Lung (tissue), 12 donors: ENCODE measurements around the gene UBXN10. TPM values are rescaled to one million over a fixed set of nuclear protein-coding genes. Genes with fewer than 3 reads are reported as not detected.

Experiments used
- ATAC-seq: fragments of 200-7000 bp; cut with Tn5 transposase; one replicate; pipeline ENCODE4 v1.9.1; 2020; ENCODE audit warnings: moderate number of reproducible peaks; ENCODE audit not compliant: insufficient read depth, low FRiP score
- DNase-seq, 3 donors: peaks; one replicate each; pipeline ENCODE4 v3.0.0-alpha.2; 2013 to 2017
- H3K27ac ChIP-seq, 2 donors: one replicate each; pipeline ENCODE4 v1.5.1; 2013; ENCODE audit warnings: mild to moderate bottlenecking in 2 of 2, moderate library complexity in 2 of 2, control low read depth in 1 of 2, inconsistent platforms in 1 of 2, low read depth in 1 of 2, low read length in 1 of 2
- H3K27me3 ChIP-seq, 3 donors: one replicate each; pipeline ENCODE4 v1.5.1; 2013; ENCODE audit warnings: low read length in 2 of 3; ENCODE audit not compliant: control insufficient read depth in 3 of 3, insufficient read depth in 3 of 3
- H3K36me3 ChIP-seq, 4 donors: one replicate each; pipeline ENCODE4 v1.5.1; 2013; ENCODE audit warnings: low read length in 4 of 4, mild to moderate bottlenecking in 1 of 4, moderate library complexity in 1 of 4; ENCODE audit not compliant: control insufficient read depth in 4 of 4, insufficient read depth in 4 of 4
- H3K4me1 ChIP-seq, 5 donors: one replicate each; pipeline ENCODE4 v1.5.1; 2013; ENCODE audit warnings: low read length in 5 of 5, mild to moderate bottlenecking in 2 of 5, moderate library complexity in 1 of 5; ENCODE audit not compliant: control insufficient read depth in 5 of 5, insufficient read depth in 5 of 5
- H3K4me3 ChIP-seq: one replicate; pipeline ENCODE4 v1.5.1; 2013; ENCODE audit warnings: mild to moderate bottlenecking, control low read depth, moderate library complexity
- H3K9ac ChIP-seq, 2 donors: one replicate each; pipeline ENCODE4 v1.5.1; 2013; ENCODE audit warnings: low read length in 2 of 2, control low read depth in 1 of 2; ENCODE audit not compliant: insufficient read depth in 1 of 2
- H3K9me3 ChIP-seq, 4 donors: one replicate each; pipeline ENCODE4 v1.5.1; 2013; ENCODE audit warnings: low read length in 3 of 4, mild to moderate bottlenecking in 1 of 4, moderate library complexity in 1 of 4; ENCODE audit not compliant: control insufficient read depth in 4 of 4, insufficient read depth in 3 of 4
- CTCF ChIP-seq: IDR thresholded peaks from 2 replicates; pipeline ENCODE4 v1.5.1; 2012; ENCODE audit warnings: mild to moderate bottlenecking; ENCODE audit errors: control extremely low read depth, extremely low read depth
- WGBS, 2 donors: extraction: QIAGEN DNeasy Blood & Tissue Kit; methylation state at CpG; one replicate each; pipeline ENCODE4 v1.1.7; 2013; 5-methylcytosine and 5-hydroxymethylcytosine counted together
- polyA plus RNA-seq, 2 donors: library from polyadenylated mRNA; stranded (reverse); fragments of 200-250 nt; gene quantifications; one replicate each; pipeline ENCODE4 v1.2.1, GENCODE V29; 2013
- total RNA-seq, 2 donors: library from RNA; depleted of rRNA in 1 of 2; stranded (reverse); fragments of >200 nt in 1 of 2; gene quantifications; one replicate each; pipeline ENCODE4 v1.2.1, GENCODE V29; 2014 to 2021
- donor health status: control.
- donor health status: control.
- donor health status: Bipolar disorder and iron deficiency.
- donor health status: healthy.
- donor health status: DM: yes; HTN: yes; CAD: no.

Gene UBXN10
- total and polyA plus RNA-seq, 4 donors, result 2.5 to 19.7 (median 12.3) TPM

- Histone ChIP-seq H3K27ac (no peak overlapping the region), H3K9me3 (no peaks in the 10 kb centered on the region), H3K36me3 (no peaks in the 10 kb centered on the region), H3K4me1 (peaks cover 0 to 26% (median 8%) of the 10 kb centered on the region in 5 donors), H3K27me3 (peaks cover 0 to 2% (median 0%) of the 10 kb centered on the region in 3 donors), H3K4me3 (no peak overlapping the region), H3K9ac (no peak overlapping the region)
- ATAC-seq, result no peak
- TF ChIP-seq CTCF, result no peak
- no peak for DNase-seq
- 90 to 92% methylated on average over 8 of the region's 8 CpGs for WGBS, 2 donors
These were observed 35.6 kb upstream of the UBXN10 start for GRCh38 chr1:20150326-20150705.

GRCh38 chr1:20150969-20151368 is 34.9 kb upstream of the UBXN10 start:
- peaks cover 0 to 2% (median 0%) of the 10 kb centered on the region in 3 donors for H3K27me3 ChIP-seq
- no peak overlapping the region for H3K9ac ChIP-seq
- H3K4me1 ChIP-seq, result peaks cover 0 to 26% (median 8%) of the 10 kb centered on the region in 5 donors
- no peaks in the 10 kb centered on the region for H3K36me3 ChIP-seq
- no peak for TF ChIP-seq CTCF
- no peak overlapping the region for H3K4me3 ChIP-seq
- H3K9me3 ChIP-seq, result no peaks in the 10 kb centered on the region
- WGBS, 2 donors, result 87 to 90% methylated on average over 6 of the region's 6 CpGs
- ATAC-seq (no peak), DNase-seq (no peak)
- H3K27ac ChIP-seq, result no peak overlapping the region

GRCh38 chr1:20151906-20152598 is 33.8 kb upstream of the UBXN10 start:
- ATAC-seq (peak; percentile 84), DNase-seq (peak; percentile 88 to 90 (median 89))
- Histone ChIP-seq H3K9me3 (no peaks in the 10 kb centered on the region), H3K27me3 (peaks cover 0 to 2% (median 0%) of the 10 kb centered on the region in 3 donors), H3K27ac (peak overlapping the region in 1 of 2 donors; percentile 85), H3K4me3 (no peak overlapping the region), H3K36me3 (no peaks in the 10 kb centered on the region), H3K9ac (peak overlapping the region in 1 of 2 donors; percentile 38), H3K4me1 (peaks cover 0 to 26% (median 8%) of the 10 kb centered on the region in 5 donors)
- peak; percentile 78 for TF ChIP-seq CTCF
- whole genome bisulfite sequencing, 2 donors, result 7 to 10% methylated on average over 27 to 29 of the region's 29 CpGs

GRCh38 chr1:20152599-20152930 is 33.3 kb upstream of the UBXN10 start:
- Histone ChIP-seq H3K9me3 (no peaks in the 10 kb centered on the region), H3K4me1 (peaks cover 0 to 26% (median 8%) of the 10 kb centered on the region in 5 donors), H3K9ac (no peak overlapping the region), H3K27me3 (peaks cover 0 to 2% (median 0%) of the 10 kb centered on the region in 3 donors), H3K4me3 (no peak overlapping the region), H3K36me3 (no peaks in the 10 kb centered on the region), H3K27ac (peak overlapping the region in 1 of 2 donors; percentile 85)
- DNase-seq (no peak), ATAC-seq (no peak)
- TF ChIP-seq CTCF, result no peak
- 60 to 65% methylated on average over 7 of the region's 7 CpGs for WGBS, 2 donors
